ENCODE results near the gene AP3S1. TPM values are rescaled to one million over a fixed set of nuclear protein-coding genes. Genes with fewer than 3 reads are reported as not detected.

The AP3S1 gene
- total and polyA plus RNA-seq, 2 of the 13 experiments (the other 11 are each of a cell fraction or from before 2014, with no cell fraction given), result 50.5 to 85.9 TPM

- TF ChIP-seq MED8 (CRISPR knock-in tag; IDR thresholded peaks at IDR 0.05; ENCODE audit: insufficient replicate concordance), result no peak
- no peak for TF ChIP-seq SUZ12 (IDR thresholded peaks at IDR 0.05; ENCODE audit: low read depth, low read length)
- peak; percentile 40 for TF ChIP-seq U2AF1 (optimal IDR thresholded peaks at IDR 0.05; ENCODE audit: low read depth, low read length)
- no peak for TF ChIP-seq ZBTB7B (CRISPR knock-in tag; IDR thresholded peaks at IDR 0.05)
- TF ChIP-seq GMEB1 (CRISPR knock-in tag; IDR thresholded peaks at IDR 0.05; ENCODE audit: borderline replicate concordance), result peak; percentile 44; the same call in 1 of the 2 replicates
- TF ChIP-seq ZNF34 (CRISPR knock-in tag; IDR thresholded peaks at IDR 0.05; ENCODE audit: borderline replicate concordance), result no peak
- no peak for TF ChIP-seq ARNT (IDR thresholded peaks at IDR 0.05)
- no peak for TF ChIP-seq E2F5 (CRISPR knock-in tag; conservative IDR thresholded peaks at IDR 0.05)
- no peak for TF ChIP-seq SMARCC2 (IDR thresholded peaks at IDR 0.05)
- TF ChIP-seq ZNF839 (CRISPR knock-in tag; IDR thresholded peaks at IDR 0.05; ENCODE audit: borderline replicate concordance), result no peak
- peak; percentile 84 for TF ChIP-seq BHLHE40 (IDR thresholded peaks at IDR 0.05; ENCODE audit: low read length)
- TF ChIP-seq SRF (IDR thresholded peaks at IDR 0.05; ENCODE audit: low read depth, low read length), result no peak
- TF ChIP-seq MLLT10 (CRISPR knock-in tag; IDR thresholded peaks at IDR 0.05), result no peak
- no peak for TF ChIP-seq ZNF260 (CRISPR knock-in tag; IDR thresholded peaks at IDR 0.05; ENCODE audit: borderline replicate concordance, low read depth)
- peak; percentile 73 for TF ChIP-seq HNRNPLL (IDR thresholded peaks at IDR 0.05; ENCODE audit: low read depth, low read length, poor library complexity, severe bottlenecking)
- TF ChIP-seq POLR2G (IDR thresholded peaks at IDR 0.05; ENCODE audit: low read depth, low read length), result peak; percentile 85
- TF ChIP-seq ZNF598 (CRISPR knock-in tag; IDR thresholded peaks at IDR 0.05; ENCODE audit: borderline replicate concordance), result no peak
- 0 out of 2 replicates have a peak, but pooled peaks have one; percentile 40 for TF ChIP-seq ZNF329 (CRISPR knock-in tag; IDR thresholded peaks at IDR 0.05; ENCODE audit: low read depth)
- TF ChIP-seq ZNF282 (IDR thresholded peaks at IDR 0.05; ENCODE audit: partially characterized antibody), result no peak
- no peak for TF ChIP-seq AKAP8 (CRISPR knock-in tag; IDR thresholded peaks at IDR 0.05)
- peak; percentile 82 for TF ChIP-seq RBFOX2 (IDR thresholded peaks at IDR 0.05; ENCODE audit: low read depth, low read length)
- TF ChIP-seq KDM4B (CRISPR knock-in tag; IDR thresholded peaks at IDR 0.05), result no peak
- no peak for TF ChIP-seq BATF2 (CRISPR knock-in tag; IDR thresholded peaks at IDR 0.05)
- TF ChIP-seq DR1 (CRISPR knock-in tag; IDR thresholded peaks at IDR 0.05), result peak; percentile 33; the same call in 1 of the 2 replicates
- no peak for TF ChIP-seq PRDM4 (CRISPR knock-in tag; IDR thresholded peaks at IDR 0.05; ENCODE audit: borderline replicate concordance)
- TF ChIP-seq SALL1 (CRISPR knock-in tag; IDR thresholded peaks at IDR 0.05), result peak; percentile 40
These were observed 25.3 kb upstream of the AP3S1 start, which contains the start of gene CDO1 (continued) for GRCh38 chr5:115816226-115817081.

Measured in HepG2 (cell line).